Measurements from ENCODE around the gene CFAP58.

CFAP58 gene

DNA sequence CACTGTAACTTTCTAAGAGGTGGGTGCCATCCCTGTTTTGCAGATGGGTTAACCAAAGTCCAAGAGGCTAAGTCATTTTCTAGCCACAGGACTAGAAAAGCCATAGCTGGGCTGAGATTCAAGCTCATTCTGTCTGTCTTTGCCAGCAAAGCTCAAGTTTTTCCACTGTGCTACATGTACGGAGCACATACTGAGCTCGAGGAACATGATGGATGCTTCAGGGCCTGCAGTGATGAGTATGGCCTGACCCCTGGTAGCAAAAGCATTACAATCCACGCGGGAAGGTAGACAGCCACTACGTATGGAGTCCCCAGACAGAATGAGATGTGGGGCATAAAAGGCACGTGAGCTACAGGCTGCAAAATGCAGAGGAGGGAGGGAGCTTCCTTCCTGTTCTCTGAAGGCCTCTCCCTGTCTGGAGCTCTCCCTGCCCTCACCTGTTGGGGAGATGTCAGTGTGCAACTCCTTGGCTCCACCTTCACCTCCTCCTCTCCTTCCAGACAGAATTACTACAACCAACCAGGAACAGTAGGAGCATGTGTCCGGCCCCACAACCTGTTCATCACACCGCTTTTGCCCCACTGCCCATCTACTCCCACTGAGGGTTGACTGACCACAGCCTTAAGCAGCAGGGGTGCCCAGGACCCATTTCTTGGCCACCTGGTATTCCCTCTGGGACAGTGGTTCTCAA lies 31.8 kb upstream of the CFAP58 start:
- DNase-seq: no peak

DNA sequence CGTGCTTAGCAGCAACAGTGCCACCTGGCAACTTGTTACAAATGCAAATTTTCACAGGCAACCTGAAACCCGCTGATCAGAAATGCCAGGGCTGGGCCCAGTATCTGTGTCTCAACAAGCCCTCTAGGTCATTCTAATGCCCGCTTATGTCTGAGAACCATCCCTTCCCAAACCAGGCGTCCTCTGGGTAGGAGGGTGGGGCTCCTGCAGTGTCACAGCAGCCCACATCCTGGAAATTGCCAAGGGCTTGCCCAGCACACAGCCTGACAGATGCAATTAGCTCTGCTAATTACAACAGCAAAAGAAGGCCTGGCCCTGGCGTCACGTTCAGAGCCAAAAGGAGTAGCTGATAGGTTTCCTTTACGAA lies 31.2 kb upstream of the CFAP58 start:
- peak in 1 of 2 donors; percentile 24 for DNase-seq

DNA sequence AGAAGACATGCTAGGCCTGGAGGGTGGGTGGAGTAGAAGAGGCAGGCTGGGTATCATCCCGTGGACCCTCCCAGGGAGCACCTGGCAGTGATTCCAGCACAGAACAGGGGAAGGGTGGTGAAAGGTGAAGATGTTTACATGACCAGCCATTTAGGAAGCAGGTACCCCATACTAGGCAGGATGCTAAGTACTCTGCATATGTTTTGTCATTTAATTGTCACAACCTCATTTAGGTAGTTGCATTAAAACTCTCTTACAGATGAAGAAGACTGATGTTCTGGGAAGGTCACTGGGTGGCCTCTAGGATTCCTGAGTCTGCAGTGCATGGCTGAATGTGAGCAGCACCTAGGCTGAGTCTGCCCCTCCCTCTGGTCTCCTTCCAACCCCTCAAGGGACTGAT lies 30.5 kb upstream of the CFAP58 start:
- no peak for DNase-seq

DNA sequence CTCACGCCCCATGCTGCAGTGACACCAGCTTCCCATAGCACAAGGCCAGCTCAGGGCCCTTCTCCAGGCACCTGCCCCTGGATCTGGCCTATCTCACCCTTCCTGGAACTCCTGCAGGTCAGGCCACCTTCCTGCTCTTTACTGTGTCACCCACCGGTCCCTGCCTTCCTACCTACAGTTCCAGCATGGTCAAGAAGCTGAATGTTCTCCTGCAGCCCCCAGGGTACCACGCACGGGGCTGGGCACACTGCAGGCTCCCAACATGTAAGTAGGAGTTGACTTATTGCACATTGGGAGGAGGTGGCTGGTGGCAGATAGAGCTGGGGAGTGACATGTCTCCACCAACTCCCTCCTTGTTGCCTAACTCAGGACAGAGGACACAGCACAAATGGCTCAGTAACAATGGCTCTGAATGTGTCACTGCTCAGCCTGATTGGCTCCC lies 29.9 kb upstream of the CFAP58 start:
- DNase-seq: no peak

DNA sequence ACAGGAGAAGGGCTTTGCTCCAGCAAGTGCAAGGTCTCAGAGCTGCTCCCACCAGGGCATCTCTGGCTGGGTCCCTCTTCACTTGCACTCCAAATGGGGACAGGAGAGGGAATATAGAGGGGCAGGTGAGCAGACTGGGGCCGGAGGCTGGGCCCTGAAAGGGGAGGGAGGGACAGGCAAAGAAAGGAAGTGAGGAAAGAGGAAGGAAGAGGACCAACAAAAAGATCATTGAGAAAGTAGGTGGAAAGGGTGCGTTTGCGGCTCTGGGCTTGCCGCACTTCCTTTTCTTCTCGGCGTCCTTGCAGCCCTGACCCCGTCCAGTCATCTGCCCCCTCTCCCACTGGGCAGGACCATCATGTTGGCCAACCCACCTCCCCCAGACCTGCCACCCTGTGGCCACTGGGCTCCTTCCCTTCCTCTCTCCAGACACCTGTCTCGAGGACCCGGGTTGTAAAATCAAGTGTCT lies 29.4 kb upstream of the CFAP58 start:
- DNase-seq: peak; percentile 27 to 62

DNA sequence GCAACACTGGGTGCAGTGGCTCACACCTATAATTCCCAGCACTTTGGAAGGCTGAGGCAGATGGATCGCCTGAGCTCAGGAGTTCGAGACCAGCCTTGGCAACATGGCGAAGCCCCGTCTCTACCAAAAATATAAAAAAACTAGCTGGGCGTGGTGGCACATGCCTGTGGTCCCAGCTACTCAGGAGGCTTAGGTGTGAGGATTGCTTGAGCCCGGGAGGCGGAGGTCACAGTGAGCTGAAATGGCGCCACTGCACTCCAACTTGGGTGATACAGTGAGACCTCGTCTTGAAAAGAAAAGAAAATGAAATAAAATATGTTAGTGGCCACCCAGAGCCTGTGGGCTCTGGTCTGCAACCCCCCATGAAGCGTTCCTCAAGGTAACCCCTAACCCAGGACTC lies 28.7 kb upstream of the CFAP58 start:
- DNase-seq: no peak

DNA sequence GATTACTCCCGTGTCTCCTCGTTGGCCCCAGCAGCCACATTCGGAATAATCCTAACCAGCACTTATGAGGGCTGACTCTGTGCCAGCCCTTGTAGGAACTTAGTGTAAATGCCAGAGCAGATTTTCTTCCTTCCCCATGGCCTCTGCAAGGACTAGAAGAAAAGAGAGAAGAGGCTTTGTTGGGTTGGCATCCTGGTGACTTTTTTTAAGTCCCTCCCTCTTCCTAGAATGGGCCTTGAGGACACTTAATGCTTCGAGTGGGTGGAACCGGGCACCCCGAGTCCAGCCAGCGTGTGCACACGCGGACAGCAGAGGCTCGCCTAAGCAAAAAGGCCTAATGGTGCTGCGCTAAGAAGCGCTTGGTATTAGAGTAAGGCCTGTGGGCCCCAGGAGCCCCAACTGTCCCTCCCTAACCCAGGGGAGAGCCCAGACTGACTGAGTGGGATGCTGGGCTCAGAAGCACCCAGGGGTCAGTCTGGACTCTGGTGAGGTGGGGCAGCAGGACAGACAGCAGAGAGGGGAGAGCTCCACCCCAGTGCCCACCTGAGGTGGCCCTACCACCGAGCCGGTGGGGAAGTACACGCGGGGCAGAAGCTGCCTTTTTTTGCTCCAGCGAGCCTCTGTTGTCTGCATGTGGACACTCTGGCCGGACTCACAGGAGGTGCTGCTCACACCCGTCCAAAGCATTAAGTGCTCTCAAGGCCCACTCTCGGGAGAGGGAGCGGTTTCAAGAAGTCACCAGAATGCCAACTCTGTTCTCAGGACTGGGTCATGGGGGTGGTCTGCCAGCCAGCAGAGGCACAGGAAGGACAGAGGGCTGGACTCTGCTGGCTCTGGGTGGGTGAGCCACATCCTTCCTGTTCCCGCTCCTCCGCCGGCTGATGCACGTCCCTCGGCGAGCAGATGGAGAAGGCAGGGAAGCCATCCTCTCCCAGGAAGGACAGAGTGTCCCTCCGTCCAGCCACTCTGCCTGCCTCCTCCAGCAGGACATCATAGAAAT lies 27.9 kb upstream of the CFAP58 start:
- DNase-seq: no peak

DNA sequence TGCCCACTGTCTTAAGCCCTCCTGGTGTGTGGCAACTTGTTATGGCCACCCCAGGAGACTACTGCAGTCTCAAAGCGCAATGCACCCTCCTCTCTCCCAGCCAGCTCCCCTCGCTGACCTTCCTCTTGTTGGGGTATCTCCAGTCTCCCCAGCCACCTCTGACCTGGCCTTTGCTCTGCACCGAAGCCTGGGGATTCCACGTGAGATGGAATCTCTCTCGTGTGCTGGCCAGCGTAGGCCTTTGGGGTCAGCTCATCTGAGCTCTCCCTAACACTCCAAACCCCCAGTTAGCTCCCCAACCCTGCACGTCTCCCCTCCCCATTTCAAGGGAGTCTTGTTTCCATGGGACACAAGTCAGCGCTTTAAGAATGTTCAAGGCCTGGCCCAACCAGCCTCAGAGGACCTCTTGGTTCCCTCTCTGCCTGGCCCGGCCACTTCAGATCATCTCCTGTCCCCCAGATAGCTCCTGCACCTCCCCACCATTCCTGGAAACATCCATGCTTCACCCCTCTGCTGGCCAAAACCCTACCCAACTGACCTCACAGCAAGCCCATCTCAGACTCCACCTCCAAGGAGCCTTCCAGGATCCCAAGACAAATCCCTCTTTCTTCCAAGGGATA lies 26.5 kb upstream of the CFAP58 start:
- DNase-seq: no peak

DNA sequence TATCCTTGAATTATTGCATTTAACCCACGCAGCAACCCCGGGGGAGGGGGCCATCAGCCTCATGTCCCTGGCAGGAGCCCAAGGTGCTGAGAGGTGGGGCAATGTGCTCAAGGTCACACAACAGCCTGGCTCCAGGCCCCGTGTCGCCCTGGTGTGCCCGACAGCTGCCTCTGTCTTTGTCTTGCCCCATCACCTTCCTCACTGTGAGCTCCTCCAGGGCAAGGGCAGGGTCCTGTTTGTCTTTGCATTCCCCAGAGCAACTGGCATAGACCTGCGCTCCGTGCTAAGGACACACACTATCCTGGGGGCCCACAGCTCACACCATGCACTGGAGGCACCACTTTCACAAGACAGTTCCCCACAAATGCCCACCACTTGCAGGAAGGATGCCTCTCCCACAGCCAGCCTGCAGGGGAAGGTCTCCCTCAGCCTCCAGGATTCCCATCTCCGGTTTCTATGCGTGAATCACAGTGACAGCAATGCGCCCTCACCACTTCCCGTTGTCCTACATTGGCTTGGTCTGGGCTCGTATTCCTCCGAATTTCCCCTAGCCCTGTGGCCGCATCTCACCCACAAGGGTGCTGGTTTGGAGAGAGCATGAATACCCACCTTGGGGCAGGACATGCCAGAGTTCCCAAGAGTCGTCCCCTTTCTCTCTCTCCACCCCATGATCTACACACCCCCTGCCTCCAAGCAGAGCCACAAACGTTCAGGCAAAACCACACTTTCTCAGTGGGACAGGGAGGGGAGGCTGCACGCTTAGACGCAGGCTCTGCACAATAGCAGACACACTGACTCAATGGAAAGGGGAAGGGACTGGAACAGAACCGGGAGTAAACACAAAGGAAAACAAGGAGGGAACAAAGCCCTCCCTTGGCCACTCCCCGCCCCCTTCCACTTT lies 25.6 kb upstream of the CFAP58 start:
- DNase-seq: peak in 1 of 2 donors; percentile 24

DNA sequence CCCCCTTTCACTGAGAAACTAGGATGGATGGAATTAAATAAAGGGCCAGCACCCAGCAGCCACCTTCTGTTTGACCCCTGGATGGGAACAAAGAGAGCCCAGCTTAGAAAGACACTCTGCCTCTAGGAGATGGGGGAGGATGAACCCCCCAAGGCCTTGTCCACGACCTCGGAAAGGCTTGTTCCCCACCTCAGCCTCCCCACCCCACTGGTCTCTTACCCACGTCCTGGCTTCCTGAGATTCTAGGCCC lies 25.1 kb upstream of the CFAP58 start:
- DNase-seq: no peak

DNA sequence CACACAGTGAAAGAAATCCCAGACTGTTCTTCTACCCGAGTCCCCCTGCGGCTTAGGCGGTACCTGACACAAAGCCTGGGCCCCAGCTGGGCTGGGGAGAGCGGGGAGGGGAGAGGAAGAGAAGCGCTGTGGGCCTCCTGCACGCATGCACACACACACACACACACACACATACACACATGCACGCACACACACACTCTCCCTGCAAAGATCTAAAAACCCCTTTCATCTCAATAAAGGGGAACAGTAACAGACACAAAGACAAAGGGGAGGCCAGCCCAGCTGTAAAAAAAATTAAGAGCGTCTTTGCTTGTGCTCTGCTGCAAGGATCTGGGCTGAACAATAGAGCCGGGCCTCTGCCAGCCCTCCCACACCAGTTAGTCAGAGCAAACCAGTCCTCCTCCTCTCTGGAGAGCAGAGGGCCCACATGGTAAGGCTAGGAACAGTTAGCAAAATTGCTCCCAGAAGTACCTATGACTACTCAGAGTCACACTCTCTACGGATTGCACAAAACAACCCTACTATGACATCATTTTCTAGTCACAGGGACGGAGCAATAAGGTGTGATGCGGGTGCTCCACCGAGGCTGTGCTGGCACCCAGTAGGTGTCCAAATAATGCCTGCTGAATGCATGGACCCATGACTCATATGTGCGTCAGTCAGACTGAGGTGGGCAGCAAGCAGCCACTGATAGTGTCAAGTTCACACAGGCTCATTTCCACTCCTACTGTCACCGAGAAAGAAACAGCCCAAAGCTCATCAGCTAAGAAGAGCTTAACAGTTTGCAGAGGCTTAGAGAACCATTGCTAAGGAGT lies 24.5 kb upstream of the CFAP58 start:
- peak; percentile 17 to 84 for DNase-seq

DNA sequence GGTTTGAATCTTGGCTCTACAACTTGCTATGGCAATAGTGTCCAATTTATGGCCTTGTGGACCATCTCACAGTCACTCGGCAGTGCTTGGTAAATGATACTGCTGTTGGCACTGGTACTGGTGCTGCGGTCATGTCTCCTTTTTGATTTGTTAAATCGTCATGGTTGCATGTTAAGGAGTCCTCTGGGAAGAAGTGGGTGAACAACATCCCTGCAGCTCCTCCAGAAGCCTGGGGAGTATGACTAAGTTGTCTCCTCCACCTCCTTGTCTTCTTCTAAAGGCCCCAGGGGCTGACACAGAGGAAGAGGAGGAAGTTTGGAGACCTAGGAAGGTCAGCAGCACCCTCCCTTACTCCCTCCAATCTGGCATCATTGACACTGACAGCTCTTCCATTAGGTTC lies 23.9 kb upstream of the CFAP58 start:
- DNase-seq: no peak

DNA sequence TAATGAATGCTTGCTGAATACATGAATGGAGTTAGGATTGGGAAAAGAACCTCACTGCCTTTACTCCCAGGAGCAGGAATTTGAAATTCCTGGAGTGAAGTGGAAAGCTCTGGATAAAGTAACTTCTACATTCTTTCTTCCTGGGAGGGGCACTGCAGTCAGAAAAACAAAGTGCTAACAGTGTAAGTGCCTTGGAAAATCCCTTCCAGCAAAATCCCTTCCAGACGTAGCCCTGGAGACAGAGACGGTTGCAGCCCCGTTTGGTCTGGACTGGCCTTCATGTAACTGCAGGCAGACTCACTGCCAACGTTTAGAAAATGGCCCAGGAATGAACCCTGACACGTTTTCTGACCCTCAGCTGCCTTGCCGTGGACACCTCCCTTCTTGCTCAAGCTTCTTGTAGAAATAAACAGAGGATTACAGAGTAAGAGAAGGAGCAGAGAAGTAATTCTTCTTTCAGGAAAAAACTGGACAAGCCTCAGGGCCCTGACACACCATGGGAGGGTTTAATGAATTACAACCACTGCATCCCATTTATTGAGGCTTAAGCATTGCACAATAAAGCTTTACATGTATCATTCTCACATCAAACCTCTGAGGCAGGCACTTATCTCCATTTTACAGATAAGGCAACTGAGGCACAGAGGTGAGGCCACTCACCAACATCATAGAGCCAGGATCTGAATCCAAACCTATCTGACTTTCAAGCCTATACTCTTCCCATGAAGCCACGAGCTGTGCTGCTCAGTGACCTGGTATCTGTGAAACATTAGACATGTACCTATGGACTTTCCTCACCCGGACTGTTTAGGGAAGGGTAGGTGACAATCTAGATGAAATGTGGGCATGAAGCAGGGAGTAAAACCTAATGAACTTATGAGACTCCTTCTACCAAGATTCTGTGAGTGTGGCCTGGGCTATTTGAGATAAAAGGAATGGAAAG lies 23.2 kb upstream of the CFAP58 start:
- no peak for DNase-seq

DNA sequence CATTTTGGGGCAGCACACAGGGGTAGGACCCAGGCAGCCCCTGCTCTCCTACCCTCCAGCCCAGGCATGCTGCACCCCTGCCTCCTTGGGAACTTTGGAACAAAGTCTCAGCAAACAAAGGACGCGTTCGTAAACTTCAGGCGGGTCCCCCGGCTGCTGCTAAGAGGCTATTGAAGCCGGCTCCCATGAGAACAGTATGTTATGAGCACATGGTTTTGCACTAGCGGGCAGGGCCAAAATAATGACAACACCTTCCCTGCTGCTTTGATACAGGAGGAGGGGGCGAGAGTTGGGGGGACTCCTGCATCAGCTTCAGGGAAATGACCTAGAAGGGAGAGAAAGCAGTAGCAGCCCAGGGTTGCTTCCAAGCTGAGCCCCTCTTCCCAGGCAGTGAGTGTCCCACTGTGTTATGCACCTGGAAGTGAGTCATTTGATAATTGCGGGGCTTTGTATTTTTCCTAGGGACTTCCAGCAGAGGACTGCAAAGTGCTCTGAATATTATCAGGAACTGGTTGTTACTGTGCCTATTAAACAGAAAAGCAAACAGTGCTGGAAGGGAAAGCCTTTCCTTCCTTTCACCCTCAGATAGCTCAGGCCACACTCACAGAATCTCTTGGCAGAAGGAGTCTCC lies 22.3 kb upstream of the CFAP58 start:
- no peak for DNase-seq

DNA sequence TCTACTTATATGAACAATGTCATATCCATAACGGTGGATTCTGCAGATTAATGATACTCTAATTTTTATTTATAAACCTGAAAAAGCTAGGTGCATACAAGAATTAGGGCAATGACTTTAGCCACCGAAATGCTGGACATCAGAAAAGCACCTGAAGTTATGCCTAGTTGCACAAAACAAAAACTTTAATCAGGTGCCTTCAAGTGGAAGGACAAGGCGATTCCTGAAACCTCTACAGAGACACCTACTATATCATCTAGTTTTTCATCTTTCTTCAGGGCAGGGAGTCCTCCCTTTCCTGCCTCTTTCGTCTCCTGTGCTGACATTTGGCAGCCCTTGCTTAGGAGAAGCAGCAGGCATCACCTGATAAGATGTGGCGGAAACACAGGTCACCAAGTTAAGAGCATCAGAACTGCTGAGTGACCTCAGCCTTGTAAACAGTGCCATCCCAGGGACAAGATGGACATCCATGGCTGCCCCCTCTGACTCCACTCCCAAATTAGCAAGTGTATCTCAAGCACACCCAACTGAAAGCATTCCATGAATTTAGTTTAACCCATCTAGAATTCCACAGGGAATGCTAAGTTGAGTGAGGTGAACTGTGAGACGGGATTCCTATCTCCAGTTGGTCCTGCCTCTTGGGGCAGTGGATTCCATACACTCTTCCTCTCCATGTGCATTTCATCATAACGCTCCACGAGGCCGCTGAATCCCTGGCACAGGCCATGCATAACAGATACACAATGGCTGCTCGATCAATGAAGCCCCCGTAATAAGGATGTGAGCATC lies 21.2 kb upstream of the CFAP58 start:
- DNase-seq: no peak

DNA sequence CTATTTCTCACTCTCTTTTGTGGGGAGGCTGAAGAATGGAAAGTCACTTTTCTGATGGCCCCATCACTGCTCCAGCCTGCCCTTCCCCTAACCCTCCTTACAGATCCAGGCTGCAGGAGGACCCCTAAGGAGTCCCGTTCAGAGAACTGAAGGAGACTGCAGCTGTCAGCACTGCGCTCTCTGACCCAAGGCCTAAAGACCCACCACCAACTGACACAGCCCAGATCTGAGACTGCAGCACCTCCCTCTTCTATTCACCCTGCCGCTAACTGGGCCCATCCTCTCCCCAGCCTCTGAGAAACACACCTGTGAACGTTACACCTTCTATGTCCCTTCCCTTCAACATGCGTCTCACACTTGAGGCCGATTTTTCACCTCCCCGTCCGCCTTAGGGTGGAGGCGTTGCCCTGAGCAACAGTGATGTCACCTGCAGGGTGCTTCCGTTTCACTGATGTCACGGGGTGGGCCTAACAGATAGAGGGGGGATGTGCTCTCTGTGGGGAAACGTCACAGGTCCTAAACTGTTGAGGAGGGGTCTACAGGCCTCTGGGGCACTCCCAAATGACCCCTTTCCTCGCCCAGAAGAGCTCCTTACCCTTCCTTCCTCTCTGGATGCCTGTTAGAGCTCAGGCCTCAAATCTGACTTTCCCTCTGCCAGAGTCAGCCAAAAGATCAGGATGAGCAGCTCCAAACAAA lies 20.5 kb upstream of the CFAP58 start:
- DNase-seq: no peak

DNA sequence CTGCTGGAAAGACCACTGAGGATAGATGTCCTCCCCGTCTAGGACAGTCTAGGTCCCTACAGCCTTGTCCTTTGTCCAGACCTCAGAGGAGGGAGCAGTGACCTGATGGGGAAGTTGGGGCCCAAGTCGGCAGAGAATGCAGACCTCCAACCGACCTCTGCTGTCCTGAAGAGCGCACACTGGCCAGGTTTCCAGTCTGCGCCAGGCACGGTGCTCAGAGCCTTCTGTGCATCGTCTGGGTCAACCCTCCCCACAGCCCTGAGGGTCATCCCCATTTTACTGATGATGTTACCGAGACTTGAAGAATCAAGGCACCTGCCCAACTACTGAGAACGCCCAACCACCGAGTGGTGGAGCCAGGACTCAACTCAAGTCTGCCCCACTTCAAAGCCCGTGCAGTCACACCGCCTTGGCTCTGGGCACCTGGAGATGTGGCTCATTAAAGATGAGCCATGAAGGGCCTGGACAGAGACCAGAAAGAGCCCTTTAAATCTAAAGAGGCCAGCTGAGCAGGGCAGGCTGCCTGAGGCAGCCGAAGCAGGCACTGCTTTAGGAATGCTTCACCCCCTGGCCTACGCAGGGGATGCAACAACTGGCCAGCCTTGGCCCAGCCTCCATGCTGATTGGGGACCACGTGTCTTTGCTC lies 19.8 kb upstream of the CFAP58 start:
- DNase-seq: no peak

DNA sequence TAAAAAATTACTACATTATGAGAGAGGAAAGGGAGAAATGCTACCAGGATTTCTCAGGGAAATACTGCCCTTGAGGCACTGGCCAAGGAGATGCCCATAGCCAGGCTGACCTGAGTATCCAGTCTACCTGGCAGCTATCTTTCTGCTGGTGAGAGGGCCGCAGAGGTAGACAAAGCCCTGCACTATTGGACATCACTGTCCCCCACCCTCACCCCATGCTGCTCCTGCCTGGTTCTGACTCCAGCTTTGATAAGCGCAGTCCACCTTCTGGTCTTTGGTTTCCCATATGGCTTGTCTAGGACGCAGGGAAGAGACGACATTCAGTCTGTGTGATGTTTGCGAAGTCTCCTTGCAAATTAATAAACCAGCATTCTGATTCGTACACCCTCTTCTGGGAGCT lies 19.1 kb upstream of the CFAP58 start:
- DNase-seq: no peak
